Measurements from ENCODE around the gene KLHL25.

- TF ChIP-seq BHLHE40 (IDR thresholded peaks at IDR 0.05; ENCODE audit: borderline replicate concordance) (no peak), TARDBP (IDR thresholded peaks at IDR 0.05) (no peak), ELF4 (IDR thresholded peaks at IDR 0.05) (no peak), FOXK2 (IDR thresholded peaks at IDR 0.05) (no peak), CTBP1 (IDR thresholded peaks at IDR 0.05; ENCODE audit: borderline replicate concordance) (no peak), NFRKB (IDR thresholded peaks at IDR 0.05) (no peak), HDGF (IDR thresholded peaks at IDR 0.05; ENCODE audit: borderline replicate concordance) (no peak)
Observed at GRCh38 chr15:85758655-85758978, 36.1 kb downstream of the KLHL25 start.

Measured in HEK293T (cell line).